Spleen (tissue), 7 donors: ENCODE measurements around the gene WDR38.

Experiments
- CTCF ChIP-seq, 11 experiments: fragments of 200-600 bp in 7 of 11; fragments of 450-650 bp in 4 of 11; sonication (generic) in 4 of 11; IDR thresholded peaks in 8 of 11; conservative IDR thresholded peaks in 3 of 11; 1 replicate in 7 of 11; 2 replicates in 4 of 11; pipeline versions ENCODE4 v1.4.0 to v1.8.0; 2016 to 2021; ENCODE audit warnings: antibody characterized with exemption in 11 of 11, inconsistent platforms in 4 of 11, mild to moderate bottlenecking in 1 of 11
- POLR2A ChIP-seq, 3 donors: fragments of 450-650 bp; IDR thresholded peaks; one replicate each; pipeline ENCODE4 v1.5.1; 2017; ENCODE audit warnings: antibody characterized with exemption in 3 of 3, mild to moderate bottlenecking in 1 of 3
- donor health status: DM: no; HTN: no; CAD: no; lungs with moderate emphysema.
- donor health status: DM: no; HTN: no; CAD: no.
- donor health status: DM: no; HTN: no; CAD: no.

GRCh38 chr9:124844291-124844690 is 9.0 kb upstream of the WDR38 start:
- TF ChIP-seq CTCF (IDR thresholded peaks at IDR 0.05 in 8 of 11, conservative IDR thresholded peaks at IDR 0.05 in 3 of 11) (no peak), POLR2A (IDR thresholded peaks at IDR 0.05) (no peak)
